Activated CD8-positive, alpha-beta memory T cell treated with anti-CD3 and anti-CD28 coated beads for 48 hours (primary cell): Measurements from ENCODE around the gene DSCAM.

Experiments used
- DNase-seq, 3 experiments: peaks; one replicate each; pipeline ENCODE4 v3.0.0-alpha.2; 2020; ENCODE audit warnings: low read depth in 2 of 3, low spot score in 2 of 3

Gene DSCAM

DNA sequence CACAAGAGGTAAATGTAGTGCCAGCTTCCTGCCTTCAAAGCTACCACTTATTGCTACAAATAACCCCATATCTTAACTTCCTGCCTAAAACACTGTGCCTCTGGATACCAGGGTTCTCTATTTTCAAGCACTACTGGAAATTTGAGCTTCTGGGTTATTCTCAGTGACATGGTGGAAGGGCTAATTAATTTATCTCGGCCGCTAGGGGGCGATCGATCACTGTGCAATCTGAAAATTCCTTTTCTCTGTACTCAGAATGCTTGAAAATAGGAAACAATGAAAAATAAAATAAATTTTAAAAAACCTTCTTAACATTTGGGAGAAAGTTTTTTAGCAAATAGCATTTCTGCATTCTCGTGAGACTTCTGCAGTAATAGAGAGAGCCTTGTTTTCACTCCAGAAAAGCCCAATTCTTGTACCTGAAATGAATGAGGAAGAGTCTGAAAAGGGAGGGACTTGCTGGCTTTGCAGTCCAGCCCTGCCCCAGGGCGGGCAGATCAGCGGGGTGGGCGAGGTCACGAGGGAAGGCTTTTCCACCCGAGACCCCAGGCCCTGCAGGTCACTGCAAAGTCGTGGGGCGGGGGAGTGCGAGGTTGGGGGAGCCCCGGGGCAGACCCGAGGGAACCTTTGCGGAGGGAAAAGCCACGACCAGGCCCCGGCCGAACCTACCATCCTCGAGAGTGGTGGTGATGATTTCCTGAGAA is 703.0 kb downstream of the DSCAM start:
- DNase-seq, result peak in 2 of 3 experiments; percentile 13 to 18

DNA sequence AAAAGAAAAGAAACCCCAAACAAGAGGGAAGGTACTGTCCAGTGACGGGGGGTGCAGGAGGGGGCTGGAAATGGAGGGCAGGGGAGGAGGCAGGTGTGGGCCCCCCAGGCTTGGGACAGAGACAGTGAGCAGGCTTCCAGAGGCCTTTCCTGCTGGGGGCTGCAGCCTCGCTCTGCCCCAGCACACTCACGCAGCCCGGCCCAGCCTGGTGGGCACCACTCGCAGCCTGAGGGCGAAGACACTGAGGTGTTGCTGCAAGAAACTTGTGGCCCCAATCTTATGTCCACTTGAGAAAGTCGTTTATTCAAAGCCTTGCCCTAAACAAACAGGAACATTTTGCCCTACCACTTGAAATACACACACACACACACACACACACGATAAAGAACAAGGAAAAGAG is 705.3 kb downstream of the DSCAM start:
- no peak for DNase-seq

DNA sequence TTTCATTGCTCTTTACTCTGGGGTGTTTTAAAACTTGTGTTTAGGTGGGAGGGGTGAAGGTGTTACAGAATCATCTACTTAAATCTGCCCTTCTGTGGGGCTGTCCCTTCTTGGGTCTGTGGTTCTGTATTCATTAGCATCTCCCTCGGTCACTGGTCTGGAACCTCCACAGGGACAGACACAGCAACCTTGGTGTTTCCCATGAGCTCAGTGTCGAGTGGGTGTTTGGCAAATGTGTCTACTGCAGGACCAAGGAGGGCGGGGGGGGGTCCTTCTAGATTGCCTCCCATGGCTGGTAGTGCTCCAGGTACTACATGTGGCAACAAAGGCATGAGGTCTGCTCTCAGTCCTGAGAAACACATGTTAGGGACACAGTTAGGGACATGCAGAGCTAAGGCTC is 706.3 kb downstream of the DSCAM start:
- no peak for DNase-seq

DNA sequence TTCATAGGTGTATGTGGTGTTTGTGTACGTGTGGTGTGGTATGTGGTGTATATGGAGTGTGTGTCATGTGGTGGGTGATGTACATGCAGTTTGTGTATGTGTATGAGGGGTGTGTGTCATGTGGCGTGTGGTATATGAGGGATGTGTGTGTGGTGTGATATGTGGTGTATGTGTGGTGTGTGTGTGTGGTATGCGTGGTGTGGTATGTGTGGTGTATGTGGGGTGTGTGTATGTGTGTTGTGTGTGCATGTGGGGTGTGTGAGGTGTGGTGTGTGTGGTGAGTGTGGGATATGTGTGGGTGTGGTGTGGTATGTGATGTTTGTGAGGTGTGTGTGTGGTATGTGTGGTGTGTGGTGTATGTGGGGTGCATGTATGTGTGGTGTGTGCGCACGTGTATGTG is 707.3 kb downstream of the DSCAM start:
- no peak for DNase-seq

DNA sequence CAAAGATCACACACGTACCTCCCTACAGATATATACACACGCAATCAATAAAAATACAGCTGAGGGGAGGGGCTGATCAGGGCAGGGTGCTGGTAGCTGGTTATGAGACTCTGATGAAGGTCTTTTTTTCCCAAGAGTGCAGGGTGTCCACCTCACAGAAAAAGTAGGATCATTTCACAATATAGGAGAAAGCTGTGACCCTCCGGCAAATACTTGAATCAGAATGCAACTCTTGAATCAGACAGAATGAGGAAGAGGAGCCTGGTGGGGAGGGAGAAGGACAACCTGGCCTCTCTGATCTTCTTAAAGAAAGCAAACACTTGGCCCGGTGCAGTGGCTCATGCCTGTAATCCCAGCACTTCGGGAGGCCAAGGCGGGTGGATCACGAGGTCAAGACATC is 710.4 kb downstream of the DSCAM start:
- no peak for DNase-seq

DNA sequence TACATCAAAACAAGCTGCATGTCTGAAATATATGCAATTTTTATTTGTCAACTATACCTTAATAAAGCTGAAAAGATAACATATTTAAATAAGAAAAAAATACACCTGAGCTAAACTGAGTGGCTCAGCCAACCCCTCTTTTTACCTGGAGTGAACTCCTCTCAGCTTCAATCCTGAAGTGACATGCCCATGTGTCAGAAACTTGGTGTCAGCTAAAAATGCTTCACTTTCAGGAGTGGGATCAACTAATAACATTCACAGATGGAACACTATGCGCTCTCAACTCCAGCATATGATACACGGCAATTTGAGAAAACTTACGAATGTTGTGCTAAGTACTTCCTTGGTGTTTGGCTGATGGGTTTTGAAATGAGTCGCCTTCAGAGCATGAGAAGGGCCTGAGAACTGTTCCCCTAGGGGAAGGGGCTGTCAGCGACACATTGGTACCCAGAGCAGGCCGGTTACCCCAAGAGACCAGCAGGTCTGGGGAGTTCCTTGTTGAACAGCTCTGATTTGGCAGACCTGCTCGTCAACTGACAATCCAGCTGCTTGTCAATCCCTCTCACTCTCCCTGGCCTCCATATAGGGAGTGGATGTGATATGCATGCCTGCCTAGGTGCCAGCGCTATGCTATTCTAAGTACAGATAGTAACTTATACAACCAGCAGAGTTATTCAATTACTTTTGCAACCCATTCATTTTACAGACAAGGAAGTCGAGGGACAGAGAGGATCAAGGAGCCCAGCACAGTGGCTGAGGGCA is 712.0 kb downstream of the DSCAM start:
- no peak for DNase-seq

DNA sequence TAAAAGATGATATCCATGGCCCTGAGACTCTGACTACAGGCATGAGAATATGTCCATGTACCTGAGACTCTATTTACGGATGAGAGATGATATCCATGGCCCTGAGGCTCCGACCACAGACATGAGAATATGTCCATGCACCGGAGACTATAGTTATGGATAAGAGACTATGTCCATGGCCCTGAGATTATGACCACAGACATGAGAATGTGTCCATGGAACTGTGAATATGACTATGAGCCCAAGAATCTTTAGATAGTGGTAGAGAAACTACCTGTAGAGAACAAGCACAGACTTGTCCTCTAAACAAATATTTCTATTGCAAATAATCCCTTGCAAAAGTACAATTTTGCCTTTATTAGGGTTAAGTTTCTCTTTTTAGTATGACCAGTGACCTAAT is 716.5 kb downstream of the DSCAM start:
- no peak for DNase-seq

DNA sequence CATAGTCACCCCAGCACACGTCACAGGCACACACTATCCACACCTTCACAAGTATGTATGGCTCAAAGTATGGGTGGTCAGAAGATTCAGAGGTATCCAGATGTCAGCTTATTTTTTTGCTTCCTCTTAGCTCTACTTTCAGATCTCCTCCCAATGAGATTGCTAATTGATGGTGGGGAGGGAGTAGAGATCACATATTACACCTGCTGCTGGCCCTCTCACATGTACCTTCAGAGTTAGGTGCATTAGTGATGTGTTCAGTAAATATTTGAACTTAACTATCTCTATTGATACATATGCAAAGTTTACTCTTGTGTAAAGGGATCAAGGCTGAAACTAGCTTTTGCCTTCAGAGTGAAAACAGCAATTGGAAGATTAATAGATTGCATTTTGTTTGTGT is 717.1 kb downstream of the DSCAM start:
- no peak for DNase-seq

DNA sequence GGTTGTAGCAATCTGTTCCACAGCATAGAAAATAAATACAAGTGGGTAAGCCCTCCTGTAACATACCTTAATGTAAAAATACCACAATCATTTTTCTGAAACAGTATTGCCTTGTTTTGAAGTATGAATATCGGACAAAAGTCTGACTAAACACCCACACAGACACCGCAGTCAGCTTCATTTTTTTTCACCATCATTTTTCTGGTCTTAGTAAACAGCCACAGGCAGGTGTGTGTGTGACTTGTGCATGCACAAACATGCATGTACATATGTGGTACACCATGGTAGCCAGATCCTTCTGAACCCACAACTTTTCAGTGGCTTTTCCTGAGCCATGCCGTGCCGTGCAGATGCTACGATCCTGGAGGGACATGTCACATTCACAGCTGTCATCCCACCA is 718.1 kb downstream of the DSCAM start:
- DNase-seq, result no peak

DNA sequence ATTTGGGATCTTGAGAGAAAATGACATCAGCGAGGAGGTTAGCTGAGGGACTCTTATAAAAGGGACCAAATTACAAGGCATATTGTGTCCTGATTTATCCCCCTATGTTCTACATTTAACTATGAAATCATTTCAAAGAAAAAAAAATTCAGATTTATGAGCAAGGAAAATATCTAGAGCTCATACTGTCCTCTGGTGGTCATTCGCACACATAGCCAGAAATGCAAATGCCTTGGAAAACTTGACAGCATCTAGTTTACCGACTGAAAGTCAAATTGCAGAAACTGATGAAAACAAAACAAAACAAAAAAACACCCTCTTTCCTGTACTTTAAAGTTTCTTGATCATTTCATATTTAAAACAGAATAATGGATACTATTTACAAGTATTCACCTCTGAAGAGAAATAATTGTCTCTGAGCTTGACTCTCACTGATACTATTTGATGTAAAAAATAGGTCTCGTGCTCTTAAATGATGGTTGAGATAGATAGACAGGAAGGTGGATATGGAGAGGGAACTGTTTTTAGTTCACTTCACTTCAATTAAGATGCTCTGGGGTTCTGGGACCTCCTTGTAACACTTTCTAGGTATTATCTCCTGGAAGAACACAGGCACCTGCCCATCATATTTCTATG is 725.9 kb downstream of the DSCAM start:
- DNase-seq, result no peak

DNA sequence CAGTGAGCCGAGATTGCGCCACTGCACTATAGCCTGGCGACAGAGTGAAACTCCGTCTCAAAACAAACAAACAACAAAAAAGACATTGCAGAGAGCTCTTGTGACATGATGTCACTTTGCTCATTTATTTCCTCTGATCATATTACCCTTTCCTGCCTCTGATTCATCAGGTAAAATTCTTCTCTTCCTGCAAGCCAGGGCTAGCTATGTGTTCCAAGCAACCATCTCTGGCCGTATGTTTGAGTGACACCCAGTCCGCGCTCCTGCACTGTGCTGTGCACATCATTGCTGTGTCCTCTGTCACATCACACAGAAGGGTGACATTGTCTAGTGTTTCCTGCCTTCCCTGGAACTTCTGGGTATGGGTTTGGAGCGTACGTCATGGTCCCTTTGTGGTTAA is 728.4 kb downstream of the DSCAM start:
- no peak for DNase-seq

DNA sequence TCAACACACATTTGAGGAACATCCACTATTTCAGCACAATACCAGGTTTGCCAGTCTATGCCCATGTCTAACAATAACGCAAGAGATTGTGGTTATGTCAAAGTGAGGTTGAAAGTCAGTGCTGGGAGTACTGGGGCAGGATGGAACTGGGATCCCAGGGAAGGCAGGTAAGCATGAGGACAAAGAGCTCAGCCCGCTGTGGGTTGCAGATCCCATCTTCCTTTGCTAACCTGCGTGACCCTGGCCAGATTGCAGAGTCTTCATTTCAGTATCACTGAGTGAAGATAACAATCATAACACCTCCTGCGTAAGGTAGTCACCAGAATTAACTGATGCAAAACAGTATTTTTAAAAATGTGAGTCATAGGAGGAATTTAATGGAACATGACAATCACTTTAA is 729.7 kb downstream of the DSCAM start:
- no peak for DNase-seq

DNA sequence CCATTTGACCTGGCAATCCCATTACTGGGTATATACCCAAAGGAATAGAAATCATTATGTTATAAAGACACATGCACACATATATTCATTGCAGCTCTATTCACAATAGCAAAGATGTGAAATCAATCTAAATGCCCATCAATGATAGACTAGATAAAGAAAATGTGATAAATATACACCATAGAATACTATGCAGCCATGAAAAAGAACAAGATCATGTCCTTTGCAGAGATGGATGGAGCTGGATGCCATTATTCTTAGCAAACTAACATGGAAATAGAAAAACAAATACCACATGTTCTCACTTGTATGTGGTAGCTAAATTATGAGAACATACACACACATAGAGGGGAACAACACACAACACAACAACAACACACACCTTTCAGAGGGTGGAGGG is 731.2 kb downstream of the DSCAM start:
- no peak for DNase-seq

DNA sequence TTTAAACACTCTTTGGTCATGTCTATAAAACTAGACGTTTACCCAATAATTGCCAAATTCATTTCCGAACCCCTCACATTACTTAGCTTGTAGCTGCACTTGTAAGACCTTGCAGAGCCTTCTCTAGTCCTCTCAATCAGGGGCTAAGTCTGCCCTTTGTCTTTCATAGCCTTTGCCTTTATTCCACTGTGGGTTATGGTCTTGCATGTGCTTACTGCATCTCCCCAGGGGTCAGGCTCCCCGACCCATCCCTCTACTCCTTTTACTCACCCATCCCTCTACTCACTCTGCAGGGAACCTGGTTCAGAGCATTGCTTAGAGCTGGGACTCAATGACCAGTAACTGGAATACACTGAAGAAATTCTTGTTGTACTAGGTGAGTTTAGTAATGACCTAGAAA is 744.3 kb downstream of the DSCAM start:
- no peak for DNase-seq

DNA sequence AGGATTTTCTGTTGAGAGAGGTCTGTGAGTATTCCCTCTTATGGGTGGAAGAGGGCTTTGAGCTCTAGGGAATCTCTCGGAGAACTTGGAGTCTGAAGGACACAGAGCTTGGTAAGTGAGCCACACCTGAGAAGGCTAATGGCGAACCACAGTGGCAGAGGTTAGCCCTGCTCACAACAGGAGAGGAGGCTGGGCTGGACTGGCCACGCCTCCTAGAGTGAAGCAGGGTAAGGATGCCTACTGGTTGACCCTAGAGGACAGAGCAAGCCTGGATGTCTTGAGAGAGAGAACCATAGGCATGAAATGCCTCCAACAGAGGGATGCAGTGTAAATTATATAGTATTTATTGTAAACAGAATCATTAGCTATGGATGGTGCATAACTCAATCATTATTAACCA is 747.1 kb downstream of the DSCAM start:
- no peak for DNase-seq

DNA sequence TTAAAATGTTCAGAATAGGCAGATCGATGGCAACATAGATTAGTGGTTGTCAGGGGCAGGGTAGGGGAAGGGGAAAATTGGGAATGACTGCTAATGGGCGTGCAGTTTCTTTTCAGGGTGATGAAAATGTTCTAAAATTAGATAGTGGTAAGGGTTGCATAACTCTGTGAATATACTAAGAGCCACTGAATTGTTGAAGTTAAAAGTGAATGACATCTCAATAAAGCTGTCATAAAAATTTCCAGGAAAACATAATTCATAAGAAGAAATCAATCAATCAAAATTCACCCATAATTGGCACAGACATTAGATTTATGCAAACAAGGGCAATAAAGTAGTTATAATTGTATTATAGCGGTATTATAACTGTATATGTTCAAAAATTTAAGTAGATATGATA is 751.5 kb downstream of the DSCAM start:
- DNase-seq, result no peak

DNA sequence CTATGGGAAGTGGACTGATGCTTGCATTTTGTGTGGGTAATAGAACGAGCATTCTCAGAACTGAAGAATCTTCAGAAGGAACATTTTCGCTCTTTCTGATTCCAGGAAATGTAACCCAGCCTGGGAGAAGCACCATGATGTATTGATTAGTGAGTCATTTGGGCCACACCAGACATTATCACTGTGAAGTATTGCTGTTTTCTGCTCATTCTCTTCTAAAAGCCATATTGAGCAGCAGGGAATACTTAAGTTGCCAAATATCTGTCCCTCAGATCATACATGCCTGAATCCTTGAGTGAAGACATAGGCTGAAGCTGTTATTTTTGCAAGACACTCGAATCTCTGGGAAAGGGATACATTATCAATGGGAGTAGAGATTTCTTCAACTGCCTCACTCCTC is 766.6 kb downstream of the DSCAM start:
- no peak for DNase-seq

DNA sequence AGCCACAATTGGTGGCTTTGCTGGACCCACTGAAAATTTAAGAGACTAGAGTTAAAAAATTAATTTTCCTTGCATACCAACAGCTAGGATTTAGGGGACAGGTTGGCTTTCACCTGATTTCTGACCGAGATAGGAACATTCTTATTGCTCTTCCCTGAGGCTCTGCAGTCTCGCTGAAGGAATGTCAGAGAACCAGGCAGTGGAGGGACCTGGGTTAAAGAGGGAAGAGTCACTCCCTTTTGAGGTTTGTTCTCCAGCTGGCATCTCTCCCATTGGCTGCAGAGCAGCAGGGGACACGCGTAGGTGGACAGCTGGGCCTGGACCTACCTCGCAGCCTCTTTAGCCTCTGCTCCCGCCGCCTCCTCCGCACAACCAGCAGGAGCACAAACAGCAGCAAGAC is 772.2 kb downstream of the DSCAM start:
- DNase-seq, result no peak

DNA sequence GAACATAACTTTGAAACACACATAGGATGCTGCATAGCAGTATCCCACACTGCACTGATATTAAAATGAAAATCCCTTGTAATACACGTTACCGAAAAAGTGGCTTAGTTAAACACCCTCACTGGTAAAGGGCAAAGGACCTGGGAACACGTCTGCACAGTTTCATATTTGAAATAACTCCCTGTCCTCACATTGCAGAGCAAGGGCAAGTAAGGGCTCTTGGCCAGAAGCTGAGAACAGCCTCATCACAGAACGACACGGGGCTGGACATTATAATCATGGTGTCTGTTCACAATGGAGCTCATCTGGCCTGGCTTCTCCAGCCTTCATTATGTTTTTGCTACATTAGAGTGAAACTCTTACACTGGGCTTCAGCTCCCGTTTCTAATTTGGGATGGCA is 772.8 kb downstream of the DSCAM start:
- DNase-seq, result no peak

DNA sequence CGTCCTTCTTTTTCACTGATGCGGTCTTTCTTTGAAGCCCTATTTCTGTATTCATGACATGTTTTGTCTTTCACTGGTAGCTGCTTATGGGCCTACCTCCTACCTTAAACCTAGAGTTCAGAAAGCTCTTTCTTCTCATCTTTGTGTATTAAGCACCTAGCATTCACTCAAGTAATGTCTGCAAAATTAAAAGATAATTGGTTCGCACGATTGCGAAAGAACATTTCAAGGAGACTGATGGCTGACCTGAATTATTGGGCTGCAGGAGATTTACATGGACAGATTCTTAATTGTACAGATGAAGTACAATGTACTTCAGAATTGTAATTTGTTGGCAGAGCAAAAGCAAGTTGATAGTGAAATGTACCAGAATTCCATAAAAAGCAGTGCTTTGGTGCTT is 773.3 kb downstream of the DSCAM start:
- no peak for DNase-seq

DNA sequence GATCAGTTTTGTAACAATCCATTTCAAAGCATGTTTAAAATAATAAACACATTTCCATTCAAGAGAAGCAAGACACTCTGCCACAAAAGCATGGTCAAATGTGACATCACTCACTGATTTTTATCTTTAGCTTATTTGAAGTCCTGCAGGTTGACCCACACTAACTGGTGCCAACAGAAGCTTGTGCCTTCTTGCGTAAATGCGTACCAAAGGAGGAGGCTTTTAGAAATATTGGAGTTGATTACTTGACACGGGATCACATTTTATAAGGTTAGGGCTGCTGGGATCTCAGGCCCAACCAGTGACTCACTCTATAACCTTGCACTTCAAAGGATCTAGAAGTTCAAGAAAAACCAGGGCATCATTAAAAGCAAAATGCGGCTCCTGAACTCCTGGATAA is 776.1 kb downstream of the DSCAM start:
- DNase-seq, result no peak

DNA sequence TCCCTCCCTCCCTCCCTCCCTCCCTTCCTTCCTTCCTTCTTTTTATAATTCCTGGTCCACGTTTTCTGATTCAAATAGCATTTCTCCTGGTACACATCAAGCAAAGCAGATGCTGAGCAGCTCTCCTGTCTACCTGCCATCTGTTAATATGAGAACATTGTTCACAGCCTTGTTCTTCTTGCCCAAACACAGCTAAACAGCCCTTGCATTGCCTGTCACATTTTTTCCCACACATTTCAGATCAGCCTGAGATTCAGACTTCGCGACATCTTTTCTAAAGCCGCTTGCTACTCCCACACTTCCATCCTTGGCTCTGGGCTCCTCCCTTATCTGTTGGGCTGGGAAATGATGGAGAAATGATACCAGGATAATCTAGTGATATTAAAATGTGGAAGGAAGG is 779.2 kb downstream of the DSCAM start:
- no peak for DNase-seq

DNA sequence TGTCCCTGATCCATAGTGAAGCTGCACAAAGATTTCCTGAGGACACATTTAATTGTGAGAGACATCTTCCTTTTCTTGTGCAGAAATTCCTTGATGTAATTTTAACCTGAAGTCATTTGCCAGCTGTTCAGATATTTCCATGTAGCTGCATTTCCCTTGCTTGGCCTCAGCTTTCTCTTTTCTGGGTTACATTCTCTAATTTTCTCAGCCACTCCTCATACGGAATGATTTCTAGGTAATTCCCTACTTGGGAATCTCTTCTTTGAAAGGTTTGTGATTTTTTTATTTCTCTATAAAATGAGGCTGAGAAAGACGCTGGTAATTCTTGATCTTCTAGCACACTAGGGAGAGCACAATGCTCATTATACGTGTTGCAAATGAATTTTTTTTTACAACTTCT is 780.7 kb downstream of the DSCAM start:
- DNase-seq, result no peak
